HAP-1 (cell line): ENCODE results near the gene MYBPC2.

ENCODE experiments used
- DNase-seq, 2 experiments: peaks; one replicate each; pipeline ENCODE4 v3.0.0-alpha.2; 2016 to 2020; ENCODE audit warnings: low spot score in 2 of 2
- H3K27me3 ChIP-seq: fragments of 250-450 bp; sonication (Bioruptor Pico); 2 replicates; pipeline ENCODE4 v1.5.1; 2020; ENCODE audit warnings: low read depth, mild to moderate bottlenecking, moderate library complexity
- H3K36me3 ChIP-seq: fragments of 250-450 bp; sonication (Bioruptor Pico); replicated peaks from 2 replicates; pipeline ENCODE4 v1.5.1; 2020; ENCODE audit warnings: mild to moderate bottlenecking
- H3K4me1 ChIP-seq: fragments of 250-450 bp; sonication (Bioruptor Pico); 2 replicates; pipeline ENCODE4 v1.5.1; 2020; ENCODE audit warnings: mild to moderate bottlenecking
- H3K4me3 ChIP-seq: fragments of 250-450 bp; sonication (Bioruptor Pico); 2 replicates; pipeline ENCODE4 v1.5.1; 2020; ENCODE audit warnings: mild to moderate bottlenecking, moderate library complexity
- H3K9me3 ChIP-seq: fragments of 250-450 bp; sonication (Bioruptor Pico); 2 replicates; pipeline ENCODE4 v1.5.1; 2020; ENCODE audit warnings: mild to moderate bottlenecking, moderate library complexity
- in situ Hi-C: fragments of 300-500 bp; cut with MboI; formaldehyde crosslinking; loops from 3 replicates; pipeline ENCODE4 v1.14.3; 2020; ENCODE audit warnings: low sequenced_read_pairs, inconsistent platforms, mixed read lengths

The MYBPC2 gene

DNA sequence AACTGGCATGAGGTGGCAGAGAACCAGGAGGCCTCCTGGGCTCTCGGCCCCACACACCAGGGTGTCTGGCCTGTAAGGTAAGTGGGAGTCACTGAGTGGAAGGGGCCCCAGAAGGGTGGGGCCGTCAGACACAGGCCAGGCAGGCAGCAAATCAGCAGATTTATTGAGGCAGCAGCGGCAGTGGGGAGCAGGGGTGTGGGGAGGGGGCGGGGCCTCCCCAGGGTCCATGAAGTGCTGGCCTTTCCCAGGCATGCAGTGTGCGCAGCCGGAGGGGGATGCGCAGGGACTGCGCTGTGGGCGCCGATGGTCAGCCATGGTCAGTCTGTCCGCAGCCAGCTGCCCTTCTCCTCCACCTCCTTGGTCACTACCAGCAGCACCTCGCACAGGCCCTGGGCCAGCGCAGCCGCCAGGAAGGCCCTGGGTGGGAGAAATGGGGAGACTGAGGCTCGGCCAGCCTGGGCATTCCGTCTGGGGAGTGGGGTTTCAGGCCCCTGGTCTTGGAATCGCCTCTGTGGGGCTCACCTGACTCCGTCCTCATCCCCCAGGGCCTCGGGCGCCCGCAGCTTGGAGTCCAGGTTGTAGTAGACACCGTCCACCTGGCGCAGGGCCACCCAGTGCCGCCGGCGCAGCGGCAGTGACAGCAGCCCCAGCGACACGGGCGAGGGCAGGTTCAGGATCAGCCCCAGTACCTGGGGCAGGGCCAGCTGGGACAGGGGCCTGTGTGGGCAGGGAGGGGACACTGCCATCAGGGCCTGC, 73.3 kb downstream of the MYBPC2 start:
- no peak for DNase-seq
- H3K36me3 ChIP-seq, result no peaks in the 10 kb centered on the region
- in situ Hi-C loops, result no loop called here
- no peaks in the 10 kb centered on the region for H3K9me3 ChIP-seq
- H3K27me3 ChIP-seq, result no peaks in the 10 kb centered on the region
- no peaks in the 10 kb centered on the region for H3K4me1 ChIP-seq
- H3K4me3 ChIP-seq, result no peak overlapping the region

GRCh38 chr19:50506700-50507099, 74.0 kb downstream of the MYBPC2 start:
- no peak for DNase-seq
- no peaks in the 10 kb centered on the region for H3K4me1 ChIP-seq
- no peaks in the 10 kb centered on the region for H3K9me3 ChIP-seq
- H3K27me3 ChIP-seq, result no peaks in the 10 kb centered on the region
- in situ Hi-C loops, result no loop called here
- no peaks in the 10 kb centered on the region for H3K36me3 ChIP-seq
- H3K4me3 ChIP-seq, result no peak overlapping the region

DNA sequence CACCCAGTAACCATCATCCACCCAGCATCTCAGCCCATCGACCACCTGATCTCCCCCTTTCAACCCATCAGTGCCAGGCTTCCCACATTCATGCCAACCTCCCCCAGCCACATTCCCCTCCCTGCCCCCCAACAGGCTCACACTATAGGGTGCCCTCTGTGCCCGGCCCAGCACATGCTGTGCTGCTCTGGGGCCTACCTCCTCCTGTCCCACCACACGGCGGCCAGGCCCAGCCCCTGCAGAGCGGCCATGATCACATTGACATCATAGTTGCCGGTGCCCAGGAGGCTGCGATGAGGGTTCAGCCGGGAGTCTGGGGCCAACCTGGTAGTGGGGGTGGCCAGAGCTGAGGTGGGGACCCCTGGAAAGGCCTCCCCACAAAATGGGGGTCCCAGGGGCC, 74.7 kb downstream of the MYBPC2 start:
- no peak for DNase-seq
- Histone ChIP-seq H3K27me3 (no peaks in the 10 kb centered on the region), H3K36me3 (no peaks in the 10 kb centered on the region), H3K4me1 (no peaks in the 10 kb centered on the region), H3K4me3 (no peak overlapping the region), H3K9me3 (no peaks in the 10 kb centered on the region)
- in situ Hi-C loops, result no loop called here

DNA sequence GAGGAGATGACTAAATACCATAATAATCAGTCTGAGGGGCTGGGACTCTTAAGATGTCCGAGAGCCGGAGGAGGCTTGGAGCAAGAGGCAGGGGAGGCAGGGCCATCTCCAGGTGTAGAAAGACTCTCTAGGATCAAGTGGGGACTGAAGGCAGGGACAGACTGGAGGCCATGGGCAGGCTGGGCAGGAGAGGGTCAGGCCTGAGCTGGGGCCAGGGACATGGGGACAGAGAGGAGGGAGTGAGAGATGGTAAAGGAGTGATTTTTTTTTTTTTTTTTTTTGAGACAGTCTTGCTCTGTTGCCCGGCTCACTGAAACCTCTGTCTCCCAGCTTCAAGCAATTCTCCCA, 76.1 kb downstream of the MYBPC2 start:
- H3K9me3 ChIP-seq, result no peaks in the 10 kb centered on the region
- no peak overlapping the region for H3K4me3 ChIP-seq
- in situ Hi-C loops, result no loop called here

DNA sequence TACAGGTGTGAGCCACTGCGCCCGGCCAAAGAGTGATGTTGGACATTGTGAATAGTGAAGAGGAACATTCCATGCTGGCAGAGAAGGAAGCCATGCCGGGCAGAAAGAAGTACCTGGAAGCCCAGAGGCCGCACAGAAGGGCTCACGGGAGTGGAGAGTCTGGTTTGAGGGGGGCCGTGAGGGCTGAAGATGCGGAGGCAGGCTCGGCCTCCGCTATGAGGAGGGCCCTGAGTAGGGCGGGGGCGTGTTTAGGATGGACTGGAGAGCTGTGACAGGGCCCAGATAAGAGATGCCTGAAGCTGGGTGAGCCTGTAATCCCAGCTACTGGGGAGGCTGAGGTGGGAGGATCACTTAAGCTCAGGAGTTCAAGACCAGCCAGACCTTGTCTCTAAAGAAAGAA, 76.7 kb downstream of the MYBPC2 start:
- Histone ChIP-seq H3K36me3 (no peaks in the 10 kb centered on the region), H3K4me3 (no peak overlapping the region), H3K27me3 (no peaks in the 10 kb centered on the region), H3K9me3 (no peaks in the 10 kb centered on the region), H3K4me1 (no peaks in the 10 kb centered on the region)
- no peak for DNase-seq
- in situ Hi-C loops, result no loop called here

More for the DNA sequence above, 76.1 kb downstream of the MYBPC2 start:
- Histone ChIP-seq H3K4me1 (no peaks in the 10 kb centered on the region), H3K27me3 (no peaks in the 10 kb centered on the region), H3K36me3 (no peaks in the 10 kb centered on the region)
- DNase-seq, result no peak

DNA sequence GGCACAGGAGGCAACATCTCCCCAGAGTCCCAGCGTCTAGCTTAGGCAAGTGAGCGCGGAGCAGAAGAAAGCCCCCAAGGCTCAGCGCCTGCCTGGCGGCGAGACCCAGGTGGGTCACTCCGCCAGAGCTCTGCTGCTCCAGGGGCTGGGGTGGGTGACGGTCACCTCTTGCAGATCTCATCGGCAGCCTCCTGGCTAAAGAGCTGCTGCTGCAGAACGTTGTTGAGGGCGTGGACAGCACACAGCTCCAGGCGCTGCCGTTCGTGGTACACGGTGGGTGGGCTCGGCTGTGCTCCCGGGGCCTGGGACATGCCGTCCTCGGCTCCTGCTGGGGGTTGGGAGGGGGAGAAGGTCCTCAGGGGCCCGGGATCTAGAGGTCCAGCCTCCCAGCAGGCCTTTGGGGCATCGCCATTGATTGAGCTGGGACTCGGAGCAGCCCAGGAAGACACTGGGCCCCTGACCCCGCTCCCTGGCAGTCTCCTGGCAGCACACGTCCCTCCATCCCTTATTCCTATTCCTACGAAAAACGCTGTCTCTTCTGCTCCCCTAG, 77.5 kb downstream of the MYBPC2 start:
- in situ Hi-C loops, result no loop called here
- H3K4me1 ChIP-seq, result no peaks in the 10 kb centered on the region

DNA sequence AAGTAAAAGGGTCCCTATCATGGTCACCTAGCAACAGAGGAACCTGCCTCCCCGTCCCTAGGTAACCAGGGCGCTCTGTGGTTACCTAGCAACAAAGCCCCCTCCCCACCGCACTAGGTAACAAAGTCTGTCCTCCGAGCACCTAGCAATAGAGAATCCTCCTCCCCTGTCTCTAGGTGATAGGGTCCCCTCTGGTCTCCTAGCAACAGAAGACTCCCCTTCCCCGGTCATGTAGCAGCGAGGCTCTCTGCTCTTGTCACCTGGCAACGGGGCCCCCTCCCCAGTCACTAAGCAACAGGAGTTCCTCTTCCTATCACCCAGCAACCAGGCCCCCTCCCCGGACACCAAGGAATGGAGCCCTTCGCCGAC, 78.0 kb downstream of the MYBPC2 start:
- Histone ChIP-seq H3K4me3 (peak overlapping the region; percentile 57), H3K27me3 (no peaks in the 10 kb centered on the region), H3K36me3 (no peaks in the 10 kb centered on the region), H3K9me3 (no peaks in the 10 kb centered on the region), H3K4me1 (no peaks in the 10 kb centered on the region)
- in situ Hi-C loops, result no loop called here
- DNase-seq, result peak in 1 of 2 experiments; percentile 12

More for the DNA sequence above, 77.5 kb downstream of the MYBPC2 start:
- H3K36me3 ChIP-seq, result no peaks in the 10 kb centered on the region
- no peaks in the 10 kb centered on the region for H3K9me3 ChIP-seq
- no peaks in the 10 kb centered on the region for H3K27me3 ChIP-seq
- DNase-seq, result no peak
- H3K4me3 ChIP-seq, result peak overlapping the region; percentile 57

- Histone ChIP-seq H3K4me1 (no peaks in the 10 kb centered on the region), H3K9me3 (no peaks in the 10 kb centered on the region), H3K36me3 (no peaks in the 10 kb centered on the region), H3K27me3 (no peaks in the 10 kb centered on the region), H3K4me3 (peak within 1 kb of the TSS; percentile 57)
- DNase-seq, result peak; percentile 97
- in situ Hi-C loops, result no loop called here
Observed at GRCh38 chr19:50511069-50511822, 78.6 kb downstream of the MYBPC2 start, which contains the start of gene JOSD2. Gene JOSD2, minus strand, starts transcription at chr19:50511191. Its CDS starts 760 bp downstream, at chr19:50510431.

DNA sequence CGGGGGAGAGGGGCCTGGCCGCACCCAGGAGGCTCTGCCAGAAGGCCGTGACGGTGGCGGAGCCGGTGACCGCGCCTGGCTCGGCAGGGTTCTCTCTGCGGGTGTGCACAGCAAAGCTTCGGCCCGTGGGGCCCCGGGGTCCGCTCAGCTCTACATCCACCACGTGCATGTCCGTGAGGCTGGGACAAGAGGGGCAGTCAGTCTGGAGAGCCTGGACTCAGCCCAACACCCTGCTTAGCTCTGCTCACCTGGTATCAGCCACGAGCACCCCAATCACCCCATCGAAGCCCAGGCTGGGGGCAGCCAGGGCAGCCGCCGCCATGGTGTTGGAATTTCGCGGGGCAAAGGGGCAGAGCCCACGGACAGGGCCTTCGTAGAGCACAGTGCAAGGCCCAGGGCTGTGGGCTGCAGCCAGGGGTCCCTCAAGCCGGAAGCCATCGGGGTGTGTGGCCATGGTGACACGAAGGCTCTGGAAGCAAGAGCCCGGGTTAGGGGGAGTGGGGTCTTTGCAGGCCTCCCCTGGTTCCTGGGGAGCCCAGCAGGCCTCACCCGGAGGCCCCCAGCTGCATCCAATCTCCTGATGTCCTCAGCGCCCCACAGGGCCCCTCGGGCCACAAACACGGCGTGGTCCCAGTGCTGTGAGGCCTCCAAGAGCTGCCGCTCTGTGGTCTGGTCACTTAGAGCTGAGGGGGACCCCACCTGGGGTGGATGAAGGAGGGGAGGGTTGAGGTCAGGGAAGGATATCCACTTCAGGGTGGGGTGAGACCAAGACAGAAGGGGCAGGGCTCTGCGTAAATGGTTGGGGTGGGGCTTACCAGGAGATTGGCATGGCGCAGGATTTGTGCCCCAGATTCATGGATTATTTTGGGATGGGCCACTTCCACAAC, 79.7 kb downstream of the MYBPC2 start:
- H3K4me3 ChIP-seq, result no peak overlapping the region

GRCh38 chr19:50512999-50513745, 80.5 kb downstream of the MYBPC2 start:
- Histone ChIP-seq H3K27me3 (no peaks in the 10 kb centered on the region), H3K4me1 (no peaks in the 10 kb centered on the region), H3K4me3 (no peak overlapping the region), H3K36me3 (no peaks in the 10 kb centered on the region), H3K9me3 (no peaks in the 10 kb centered on the region)
- DNase-seq, result no peak
- in situ Hi-C loops, result no loop called here

More for the DNA sequence above, 79.7 kb downstream of the MYBPC2 start:
- Histone ChIP-seq H3K4me1 (no peaks in the 10 kb centered on the region), H3K27me3 (no peaks in the 10 kb centered on the region), H3K36me3 (no peaks in the 10 kb centered on the region), H3K9me3 (no peaks in the 10 kb centered on the region)
- DNase-seq, result no peak
- in situ Hi-C loops, result no loop called here

DNA sequence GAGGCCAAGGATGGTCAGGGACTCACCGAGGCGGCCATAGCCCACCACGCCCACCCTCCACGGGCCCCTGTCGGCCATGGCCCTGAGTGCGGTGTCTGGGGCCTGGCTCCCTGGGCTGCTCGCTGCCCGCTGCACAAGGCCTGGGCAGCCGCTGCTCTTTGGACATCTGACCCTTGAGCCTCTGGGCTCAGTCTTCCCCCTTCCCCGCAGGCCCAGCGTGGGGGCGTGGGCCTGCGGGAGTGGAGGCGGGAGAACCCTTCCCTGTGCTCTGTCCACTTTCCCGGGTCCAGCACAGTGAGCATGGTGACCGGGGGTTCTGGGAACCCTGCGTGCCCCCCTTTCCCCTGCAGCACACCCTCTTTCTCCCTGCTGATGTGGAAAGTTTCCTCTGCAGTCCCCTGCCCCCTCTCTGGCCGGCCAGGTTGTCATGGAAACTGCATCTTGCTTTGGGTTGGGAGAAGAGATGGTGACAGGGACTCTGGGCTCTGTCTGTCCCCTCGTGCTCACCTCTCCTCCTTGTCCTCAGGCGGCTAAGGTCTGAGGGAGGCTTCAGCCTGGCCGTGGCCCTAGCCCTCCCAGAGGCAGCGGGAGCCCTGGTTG, 81.2 kb downstream of the MYBPC2 start, which contains the start of gene ASPDH:
Gene ASPDH, minus strand, starts transcription at position 168 of the 600 bp plus-strand sequence. Its CDS starts 90 bp downstream, at position 78.
- DNase-seq, result no peak
- no peak within 1 kb of the TSS for H3K4me3 ChIP-seq
- H3K27me3 ChIP-seq, result no peaks in the 10 kb centered on the region
- H3K4me1 ChIP-seq, result no peaks in the 10 kb centered on the region
- H3K36me3 ChIP-seq, result no peaks in the 10 kb centered on the region
- in situ Hi-C loops, result no loop called here
- H3K9me3 ChIP-seq, result no peaks in the 10 kb centered on the region

DNA sequence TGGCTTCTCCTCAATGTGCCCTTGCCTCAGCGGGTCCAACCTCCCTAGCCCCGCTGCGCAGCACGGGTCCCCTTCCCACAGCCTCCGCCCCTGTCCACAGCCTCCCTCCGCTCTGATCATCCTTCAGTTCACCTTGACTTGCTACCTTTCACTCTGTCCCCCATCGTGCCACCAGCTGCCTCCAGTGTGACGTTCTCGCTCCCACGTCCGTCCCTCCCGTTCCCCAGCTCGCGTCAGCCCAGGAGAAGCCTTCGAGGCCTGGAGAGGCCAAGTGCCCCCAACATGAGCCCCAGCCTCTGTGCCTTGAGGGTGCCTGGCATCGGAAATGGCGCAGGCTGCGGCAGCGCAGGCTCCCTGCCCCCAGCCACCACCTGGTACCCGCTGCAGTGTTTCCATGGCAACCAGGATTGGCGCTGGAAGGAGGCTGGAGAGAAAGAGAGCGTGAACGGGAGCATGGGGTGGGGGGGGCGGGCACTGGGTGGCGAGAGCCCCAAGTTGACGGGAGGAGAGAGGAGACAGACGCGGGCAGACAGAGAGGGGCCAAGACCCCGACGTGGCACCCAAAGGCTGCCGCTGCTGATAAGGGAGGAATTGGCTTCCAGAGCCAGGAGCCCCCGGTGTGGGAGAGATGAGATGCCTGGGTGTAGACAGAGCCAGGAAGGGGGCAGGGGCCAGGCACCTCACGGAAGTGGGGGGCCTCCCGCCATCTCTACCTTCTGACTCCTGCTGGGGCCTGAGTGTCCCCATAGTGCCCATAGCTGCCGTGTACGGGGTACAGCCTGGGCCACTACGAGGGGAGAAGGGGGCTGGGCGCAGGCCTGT, 81.9 kb downstream of the MYBPC2 start:
- no peaks in the 10 kb centered on the region for H3K36me3 ChIP-seq
- no peak for DNase-seq
- H3K4me1 ChIP-seq, result no peaks in the 10 kb centered on the region
- H3K4me3 ChIP-seq, result no peak overlapping the region
- in situ Hi-C loops, result no loop called here
- H3K27me3 ChIP-seq, result no peaks in the 10 kb centered on the region
- H3K9me3 ChIP-seq, result no peaks in the 10 kb centered on the region
